Effector CD8-positive, alpha-beta T cell (primary cell): ENCODE data around the gene MBP.
"Not testable (repeated sequence)": the region's sequence is repeated elsewhere in the genome, so short reads cannot be mapped to it uniquely, and the experiment has no call there.

ENCODE experiments used
- DNase-seq: peaks from one replicate; lab custom pipeline; 2025; lab: John Stamatoyannopoulos, UW

The MBP gene

GRCh38 chr18:76970770-76971559, 161.6 kb downstream of the MBP start:
- no peak for DNase-seq

- no peak for DNase-seq
Measured at GRCh38 chr18:76967721-76968472, 164.7 kb downstream of the MBP start.

- not testable (repeated sequence) for DNase-seq
Measured at GRCh38 chr18:76967299-76967698, 165.3 kb downstream of the MBP start.

DNA sequence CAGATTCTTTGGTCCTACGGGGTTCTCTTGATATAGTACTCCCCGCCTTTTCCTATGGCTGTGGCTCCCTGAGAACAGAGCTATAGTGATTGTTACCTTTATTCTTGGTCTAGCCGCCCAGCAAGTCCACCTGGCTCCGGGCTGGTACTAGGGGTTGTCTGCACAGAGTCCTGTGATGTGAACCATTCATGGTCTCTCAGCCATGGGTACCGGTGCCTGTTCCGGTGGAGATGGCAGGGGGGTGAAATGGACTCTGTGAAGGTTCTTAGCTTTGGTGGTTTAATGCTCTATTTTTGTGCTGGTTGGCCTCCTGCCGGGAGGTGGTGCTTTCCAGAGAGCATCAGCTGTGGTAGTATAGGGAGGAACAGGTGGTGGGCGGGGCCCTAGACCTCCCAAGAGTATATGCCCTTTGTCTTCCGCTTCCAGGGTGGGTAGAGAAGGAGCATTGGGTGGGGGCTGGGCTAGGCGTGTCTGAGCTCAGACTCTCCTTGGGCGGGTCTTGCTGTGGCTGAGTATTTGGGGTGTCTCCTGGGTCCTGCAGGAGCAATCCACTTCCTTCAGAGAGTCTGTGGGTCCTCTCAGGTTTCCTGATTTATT, 166.9 kb downstream of the MBP start:
- not testable (repeated sequence) for DNase-seq

- DNase-seq, result no peak
Measured at GRCh38 chr18:76963936-76964335, 168.6 kb downstream of the MBP start.

- no peak for DNase-seq
Measured at GRCh38 chr18:76962851-76963250, 169.7 kb downstream of the MBP start.

- no peak for DNase-seq
Measured at GRCh38 chr18:76960528-76961035, 172.0 kb downstream of the MBP start.

DNA sequence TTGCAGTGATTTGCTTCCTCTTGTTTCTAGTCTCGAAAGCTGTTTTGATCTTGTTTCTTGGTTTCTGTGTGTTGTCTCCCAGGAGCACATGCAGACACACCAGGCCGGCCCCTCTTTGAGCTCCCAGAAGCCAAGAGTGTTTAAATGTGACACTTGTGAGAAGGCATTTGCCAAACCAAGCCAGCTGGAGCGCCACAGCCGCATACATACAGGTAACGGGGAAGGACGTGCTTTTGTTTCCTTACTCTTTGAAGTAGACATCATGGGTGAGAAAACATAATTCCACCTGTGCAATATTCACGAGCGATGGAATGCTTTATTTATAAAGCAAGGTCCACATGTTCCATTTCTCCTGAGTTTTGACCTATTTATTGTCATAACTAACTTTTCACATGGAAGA, 173.0 kb downstream of the MBP start:
- no peak for DNase-seq

DNA sequence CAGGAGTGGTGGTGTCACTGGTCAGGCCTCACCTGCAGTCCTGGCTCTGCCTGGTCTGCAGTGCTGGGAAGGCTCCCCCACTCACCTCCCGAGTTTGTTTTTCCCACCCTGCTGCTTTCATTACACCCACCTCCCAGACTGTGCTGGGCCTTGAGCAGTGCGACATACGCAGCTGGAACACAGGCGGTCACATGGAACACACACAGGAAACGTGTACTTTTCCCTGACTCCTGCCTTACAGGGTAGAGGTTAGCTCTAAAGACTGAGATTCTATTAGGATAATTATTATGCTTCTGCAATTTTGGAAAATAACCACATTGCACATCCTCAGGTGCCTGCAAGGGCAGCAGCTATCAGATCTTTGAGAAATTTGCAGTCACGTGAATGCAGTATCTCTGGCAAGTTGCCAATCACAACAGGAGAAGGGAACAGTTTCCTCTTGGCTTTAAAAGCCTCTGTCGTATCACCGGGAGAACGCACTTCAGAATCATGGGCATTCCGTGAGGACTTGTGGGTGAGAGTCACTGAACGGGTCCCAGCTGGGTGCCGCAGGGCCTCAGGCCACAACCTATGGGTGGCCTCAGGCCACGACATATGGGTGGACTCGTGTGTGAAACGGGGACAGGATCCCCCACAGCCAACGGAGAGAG, 173.8 kb downstream of the MBP start:
- no peak for DNase-seq

DNA sequence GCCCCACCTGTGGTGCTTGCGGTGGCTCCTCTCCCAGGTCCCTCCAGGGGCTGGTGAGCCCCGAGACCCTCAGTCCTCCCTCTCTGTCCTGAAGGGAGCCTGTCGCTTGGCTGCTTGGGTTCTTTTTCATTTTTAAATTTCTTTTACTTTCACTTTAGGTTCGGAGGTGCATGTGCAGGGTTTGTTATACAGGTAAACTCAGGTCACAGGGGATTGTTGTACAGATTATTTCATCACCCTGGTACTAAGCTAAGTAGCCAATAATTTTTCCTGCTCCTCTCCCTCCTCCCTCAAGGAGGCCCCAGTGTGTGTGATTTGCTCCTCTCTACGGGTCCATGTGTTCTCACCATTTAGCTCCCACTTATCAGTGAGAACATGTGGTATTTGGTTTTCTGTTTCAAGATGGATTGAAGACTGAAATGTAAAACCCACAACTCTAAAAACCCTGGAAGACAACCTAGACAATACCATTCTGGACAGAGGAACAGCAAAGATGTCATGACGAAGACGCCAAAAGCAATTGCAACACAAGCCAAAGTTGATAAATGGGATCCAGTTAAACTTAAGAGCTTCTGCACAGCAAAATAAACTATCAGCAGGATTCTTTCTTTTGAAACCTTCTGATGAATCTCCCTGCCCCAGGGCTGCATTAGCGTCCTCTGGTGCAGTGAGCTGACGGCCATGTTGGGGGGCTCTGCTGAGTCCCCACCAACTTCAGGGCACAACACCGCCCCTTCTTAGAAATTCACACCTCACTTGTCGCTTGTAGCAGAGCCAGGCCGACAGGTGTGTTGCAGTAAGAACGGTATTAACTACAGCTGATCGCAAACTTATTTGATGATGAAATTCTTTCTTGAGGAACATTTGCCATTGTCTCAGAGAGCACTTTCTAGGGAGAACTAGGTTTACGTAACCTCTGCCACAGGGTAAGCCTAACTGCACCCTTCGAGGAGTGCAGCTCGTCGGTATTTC, 174.9 kb downstream of the MBP start:
- DNase-seq, result no peak

DNA sequence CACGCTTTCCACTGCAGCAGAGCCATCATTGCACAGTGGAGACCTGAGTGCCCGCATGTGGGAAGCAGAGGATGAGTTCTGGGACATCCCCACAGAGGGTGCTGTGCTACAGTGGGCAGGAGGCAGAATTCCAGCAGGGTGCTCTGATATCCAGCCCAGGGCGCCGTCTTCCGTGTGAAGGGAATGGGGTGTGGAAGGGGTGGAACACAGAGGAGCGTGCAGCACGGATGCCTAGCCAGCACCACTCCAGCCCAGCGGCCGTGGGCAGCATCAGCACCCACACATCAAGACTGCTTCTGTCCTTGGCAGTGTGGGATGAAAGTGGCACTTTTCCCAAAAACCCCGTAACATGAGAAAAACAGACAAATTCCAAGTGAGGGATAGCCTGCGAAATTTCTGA, 175.9 kb downstream of the MBP start:
- no peak for DNase-seq

- no peak for DNase-seq
Measured at GRCh38 chr18:76955524-76956170, 176.9 kb downstream of the MBP start.

DNA sequence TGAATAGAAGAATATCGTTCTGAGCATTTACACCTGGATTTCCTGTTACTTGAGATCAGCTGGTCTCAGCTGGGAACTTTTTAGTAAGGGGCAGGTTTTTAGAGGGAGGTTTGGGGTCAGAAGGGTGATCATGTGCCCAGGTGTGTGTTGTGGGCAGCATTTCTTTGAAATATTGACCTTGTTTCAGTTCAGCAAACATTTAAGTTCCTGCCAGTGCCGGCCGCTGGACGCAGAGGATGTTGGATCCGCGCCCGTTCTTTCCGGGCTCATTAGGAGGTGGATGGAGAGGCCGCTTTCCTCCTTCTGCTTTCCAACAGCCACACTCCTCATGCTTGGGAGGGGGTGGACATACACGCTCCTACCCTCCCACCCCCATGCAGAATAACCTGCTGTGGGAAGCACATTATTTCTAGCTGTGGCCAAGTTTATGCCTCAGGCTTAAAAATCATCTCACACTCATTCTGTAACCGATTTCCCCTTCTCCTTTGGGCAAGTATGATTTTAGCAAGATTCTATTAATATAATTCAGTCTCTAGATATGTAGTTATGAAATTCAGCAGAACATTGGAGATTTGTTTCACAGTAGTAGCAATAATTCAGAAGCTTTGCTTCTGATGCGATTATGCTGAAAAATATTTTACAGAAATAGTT, 178.9 kb downstream of the MBP start:
- DNase-seq, result no peak

- no peak for DNase-seq
Measured at GRCh38 chr18:76953156-76953555, 179.4 kb downstream of the MBP start.

DNA sequence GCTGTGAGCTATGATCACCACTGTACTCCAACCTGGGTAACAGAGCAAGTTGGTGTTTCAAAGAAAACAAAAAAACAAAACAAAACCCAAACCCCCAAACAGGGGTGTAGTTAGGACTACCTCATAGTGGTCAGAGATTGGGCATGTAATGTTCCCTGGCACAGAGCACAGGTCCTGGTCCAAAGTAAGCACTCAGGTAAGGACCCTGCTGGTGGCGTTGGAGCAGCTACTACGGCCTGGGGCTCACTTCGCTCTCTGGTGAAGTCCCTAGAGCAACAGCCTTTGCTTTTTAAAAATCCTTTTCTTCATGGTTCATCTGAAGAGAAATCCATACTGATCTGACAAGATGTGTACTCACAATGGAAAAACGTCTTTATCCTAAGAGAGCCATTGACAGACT, 179.8 kb downstream of the MBP start:
- no peak for DNase-seq

- DNase-seq, result no peak
Measured at GRCh38 chr18:76951456-76952247, 180.9 kb downstream of the MBP start.

DNA sequence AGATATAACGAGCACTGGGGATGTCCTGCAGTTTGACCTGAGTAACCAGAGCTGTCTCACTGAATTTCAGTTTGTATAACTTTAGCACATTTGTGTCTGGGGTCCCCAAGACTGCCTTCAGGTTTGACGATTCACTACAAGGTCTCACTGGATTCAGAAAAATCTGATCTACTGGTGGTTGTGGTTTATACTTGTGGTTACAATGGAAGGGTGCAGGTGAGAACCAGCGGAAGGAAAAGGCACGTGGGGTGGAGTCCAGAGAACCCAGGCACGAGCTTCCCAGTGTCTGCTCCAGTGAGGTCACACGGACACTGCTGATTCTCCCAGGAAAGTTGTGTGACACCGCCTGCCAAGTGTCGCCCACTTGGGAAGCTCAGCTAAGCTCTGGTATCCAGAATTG, 184.2 kb downstream of the MBP start:
- DNase-seq, result no peak

GRCh38 chr18:76944346-76944745, 188.2 kb downstream of the MBP start:
- DNase-seq, result not testable (repeated sequence)
